Measurements from ENCODE around the gene DPEP3. TPM values are rescaled to one million over a fixed set of nuclear protein-coding genes. Genes with fewer than 3 reads are reported as not detected.

DPEP3 gene
- total and polyA plus RNA-seq, 2 donors (not counting 1 experiment from before 2014, with no cell fraction given), result 1.9 to 2.0 TPM

DNA sequence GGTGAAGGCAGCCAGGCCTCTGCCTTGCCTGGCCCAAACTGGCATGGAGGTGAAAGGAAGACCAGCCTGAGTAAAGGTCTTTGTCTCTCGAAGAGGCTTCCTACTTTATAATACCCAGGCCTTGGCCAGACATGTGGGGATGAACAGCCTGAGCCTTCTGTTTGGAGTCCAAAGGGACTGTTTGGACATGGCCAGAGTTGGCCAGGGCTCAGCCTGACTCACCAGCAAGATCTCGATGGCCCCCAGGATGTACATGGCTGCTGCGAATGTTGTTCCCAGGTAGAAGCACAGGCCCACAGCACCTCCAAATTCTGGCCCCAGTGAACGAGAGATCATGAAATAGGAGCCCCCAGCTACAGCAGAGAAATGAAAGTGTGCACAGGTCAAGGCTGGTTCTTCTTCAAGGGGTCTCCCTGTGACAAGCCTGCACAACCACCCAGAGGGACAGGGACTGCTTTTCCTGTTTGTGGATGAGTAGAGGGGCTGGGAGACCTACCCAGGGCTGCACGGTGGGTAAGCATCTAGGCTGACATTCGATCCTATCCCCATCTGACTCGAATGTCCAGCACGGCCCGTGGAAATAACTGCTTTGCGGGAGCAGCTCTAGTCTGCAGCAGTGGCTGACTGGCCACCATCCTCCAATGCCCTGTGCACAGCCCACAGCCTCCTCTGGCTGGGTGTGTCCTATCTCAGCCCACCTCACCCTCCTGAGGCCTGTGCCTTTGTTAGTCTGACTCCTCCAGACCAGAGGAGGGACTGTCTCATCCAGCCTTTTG is 25.7 kb downstream of the DPEP3 start:
- Histone ChIP-seq H2AFZ (ENCODE audit: insufficient read depth, low read depth, low read length, poor library complexity, severe bottlenecking) (no peak overlapping the region), H3K4me3 (ENCODE audit: control extremely low read depth in 1 of 5, extremely low read depth in 1 of 5, insufficient read depth in 1 of 5, low read depth in 2 of 5, low read length in 4 of 5) (no peak overlapping the region), H3K27me3 (replicated peaks in 1 of 4; ENCODE audit: control extremely low read depth in 1 of 4, control insufficient read depth in 3 of 4, insufficient read depth in 4 of 4, low read length in 3 of 4) (no peaks in the 10 kb centered on the region), H4K20me1 (ENCODE audit: control insufficient read depth, insufficient read depth, low read length, poor library complexity, severe bottlenecking) (no peaks in the 10 kb centered on the region), H3K36me3 (replicated peaks in 1 of 2; ENCODE audit: control extremely low read depth in 1 of 2, control insufficient read depth in 1 of 2, extremely low read depth in 1 of 2, insufficient read depth in 2 of 2, low read length in 1 of 2) (peaks cover 0 to 10% of the 10 kb centered on the region in 2 experiments), H3K79me2 (ENCODE audit: control insufficient read depth, insufficient read depth, low read length) (no peaks in the 10 kb centered on the region), H3K9ac (ENCODE audit: low read length) (no peak overlapping the region), H3K4me1 (ENCODE audit: control insufficient read depth in 2 of 2, insufficient read depth in 2 of 2, low read length in 2 of 2) (no peaks in the 10 kb centered on the region), H3K27ac (ENCODE audit: low read length in 2 of 2) (no peak overlapping the region), H3K9me3 (ENCODE audit: control extremely low read depth in 1 of 3, control insufficient read depth in 2 of 3, insufficient read depth in 1 of 3, low read length in 2 of 3) (no peaks in the 10 kb centered on the region), H3K4me2 (replicated peaks; ENCODE audit: low read depth, low read length, poor library complexity, severe bottlenecking) (no peak overlapping the region)
- no peak overlapping the region for H3K4me3 Mint-ChIP-seq
- H3K4me1 Mint-ChIP-seq, result no peaks in the 10 kb centered on the region
- 100% methylated on average over 10 of the region's 10 CpGs for WGBS (ENCODE audit: insufficient coverage)
- POLR2A ChIA-PET, result no interaction called here
- no peak for DNase-seq
- H3K27ac Mint-ChIP-seq, result no peak overlapping the region
- CTCF ChIA-PET, result interaction anchor here (1.6 kb wide), 1 partner anchor 19 kb away, joined by 4 read pairs; no protein-coding TSS in a partner anchor
- no peak for TF ChIP-seq EZH2 (IDR thresholded peaks at IDR 0.05; ENCODE audit: borderline replicate concordance, insufficient read depth, low read depth, low read length, poor library complexity, severe bottlenecking)
- TF ChIP-seq, protein P1, sequence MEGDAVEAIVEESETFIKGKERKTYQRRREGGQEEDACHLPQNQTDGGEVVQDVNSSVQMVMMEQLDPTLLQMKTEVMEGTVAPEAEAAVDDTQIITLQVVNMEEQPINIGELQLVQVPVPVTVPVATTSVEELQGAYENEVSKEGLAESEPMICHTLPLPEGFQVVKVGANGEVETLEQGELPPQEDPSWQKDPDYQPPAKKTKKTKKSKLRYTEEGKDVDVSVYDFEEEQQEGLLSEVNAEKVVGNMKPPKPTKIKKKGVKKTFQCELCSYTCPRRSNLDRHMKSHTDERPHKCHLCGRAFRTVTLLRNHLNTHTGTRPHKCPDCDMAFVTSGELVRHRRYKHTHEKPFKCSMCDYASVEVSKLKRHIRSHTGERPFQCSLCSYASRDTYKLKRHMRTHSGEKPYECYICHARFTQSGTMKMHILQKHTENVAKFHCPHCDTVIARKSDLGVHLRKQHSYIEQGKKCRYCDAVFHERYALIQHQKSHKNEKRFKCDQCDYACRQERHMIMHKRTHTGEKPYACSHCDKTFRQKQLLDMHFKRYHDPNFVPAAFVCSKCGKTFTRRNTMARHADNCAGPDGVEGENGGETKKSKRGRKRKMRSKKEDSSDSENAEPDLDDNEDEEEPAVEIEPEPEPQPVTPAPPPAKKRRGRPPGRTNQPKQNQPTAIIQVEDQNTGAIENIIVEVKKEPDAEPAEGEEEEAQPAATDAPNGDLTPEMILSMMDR (IDR thresholded peaks at IDR 0.05), result no peak
- intact Hi-C loops (cut with micrococcal nuclease), result no loop called here
- H3K9me3 Mint-ChIP-seq (ENCODE audit: insufficient read depth), result no peaks in the 10 kb centered on the region
- H3K27me3 Mint-ChIP-seq, result no peaks in the 10 kb centered on the region
- no peak for ATAC-seq (ENCODE audit: low read depth)

DNA sequence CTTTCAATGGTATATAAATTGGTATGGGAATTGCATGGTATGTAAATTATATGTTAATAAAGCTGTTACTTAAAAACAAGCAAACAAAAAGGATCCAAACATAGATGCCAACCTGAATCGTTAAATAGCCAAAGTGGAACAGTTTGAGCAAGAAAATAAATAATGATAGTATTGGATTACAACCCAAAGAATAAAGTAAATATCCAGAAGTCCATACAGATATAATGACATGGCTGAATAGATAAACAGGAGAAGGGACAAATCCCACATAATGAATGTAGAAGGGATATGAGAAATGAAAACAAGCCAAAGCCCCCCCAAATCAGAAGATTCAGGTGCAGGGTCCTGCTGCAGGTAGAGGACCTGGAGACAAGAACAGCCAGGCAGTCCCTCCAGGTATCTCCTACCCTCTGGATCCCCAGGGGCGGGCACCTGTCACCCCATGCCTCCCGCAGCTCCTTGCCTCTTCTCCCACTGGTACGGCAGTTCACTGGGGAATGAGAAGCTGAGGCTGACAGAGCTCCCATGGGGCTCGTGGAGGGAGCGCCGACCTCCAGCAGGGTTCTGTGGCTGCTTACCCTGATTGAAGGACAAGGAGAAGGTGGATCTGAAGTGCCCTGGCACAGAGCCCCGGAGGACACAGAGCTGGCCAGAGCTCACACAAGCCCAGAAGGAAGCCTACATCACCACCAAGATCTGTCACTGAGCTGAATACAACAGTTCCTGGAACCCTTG is 26.5 kb downstream of the DPEP3 start:
- POLR2A ChIA-PET, result no interaction called here
- Histone ChIP-seq H3K36me3 (replicated peaks in 1 of 2; ENCODE audit: control extremely low read depth in 1 of 2, control insufficient read depth in 1 of 2, extremely low read depth in 1 of 2, insufficient read depth in 2 of 2, low read length in 1 of 2) (peaks cover 0 to 10% of the 10 kb centered on the region in 2 experiments), H3K27me3 (replicated peaks in 1 of 4; ENCODE audit: control extremely low read depth in 1 of 4, control insufficient read depth in 3 of 4, insufficient read depth in 4 of 4, low read length in 3 of 4) (no peaks in the 10 kb centered on the region), H2AFZ (ENCODE audit: insufficient read depth, low read depth, low read length, poor library complexity, severe bottlenecking) (no peak overlapping the region), H3K4me3 (ENCODE audit: control extremely low read depth in 1 of 5, extremely low read depth in 1 of 5, insufficient read depth in 1 of 5, low read depth in 2 of 5, low read length in 4 of 5) (no peak overlapping the region), H3K4me1 (ENCODE audit: control insufficient read depth in 2 of 2, insufficient read depth in 2 of 2, low read length in 2 of 2) (no peaks in the 10 kb centered on the region), H3K4me2 (replicated peaks; ENCODE audit: low read depth, low read length, poor library complexity, severe bottlenecking) (no peak overlapping the region), H4K20me1 (ENCODE audit: control insufficient read depth, insufficient read depth, low read length, poor library complexity, severe bottlenecking) (no peaks in the 10 kb centered on the region), H3K9ac (ENCODE audit: low read length) (no peak overlapping the region), H3K9me3 (ENCODE audit: control extremely low read depth in 1 of 3, control insufficient read depth in 2 of 3, insufficient read depth in 1 of 3, low read length in 2 of 3) (no peaks in the 10 kb centered on the region), H3K27ac (ENCODE audit: low read length in 2 of 2) (no peak overlapping the region), H3K79me2 (ENCODE audit: control insufficient read depth, insufficient read depth, low read length) (no peaks in the 10 kb centered on the region)
- Mint-ChIP-seq H3K27me3 (no peaks in the 10 kb centered on the region), H3K4me3 (no peak overlapping the region), H3K9me3 (ENCODE audit: insufficient read depth) (no peaks in the 10 kb centered on the region), H3K4me1 (no peaks in the 10 kb centered on the region), H3K27ac (no peak overlapping the region)
- intact Hi-C loops (cut with micrococcal nuclease), result no loop called here
- ATAC-seq (ENCODE audit: low read depth) (no peak), DNase-seq (no peak)
- WGBS (ENCODE audit: insufficient coverage), result 97% methylated on average over 5 of the region's 8 CpGs
- TF ChIP-seq, protein P1 (IDR thresholded peaks at IDR 0.05), result no peak
- no peak for TF ChIP-seq EZH2 (IDR thresholded peaks at IDR 0.05; ENCODE audit: borderline replicate concordance, insufficient read depth, low read depth, low read length, poor library complexity, severe bottlenecking)
- CTCF ChIA-PET, result interaction anchor here (1.3 to 1.6 kb wide), 3 partner anchors 13 to 31 kb away, joined by 4 to 5 read pairs (median 4); no protein-coding TSS in a partner anchor
